ENCODE data around the gene LASP1.

GRCh38 chr17:38917259-38917658, 47.4 kb downstream of the LASP1 start:
- TF ChIP-seq CTCF (IDR thresholded peaks at IDR 0.05): peak; percentile 20; the same call in 1 of the 2 replicates
- TF ChIP-seq SMC3 (IDR thresholded peaks at IDR 0.05; ENCODE audit: low read depth, low read length): no peak
- no peak for TF ChIP-seq POLR2AphosphoS5 (IDR thresholded peaks at IDR 0.05; ENCODE audit: low read depth, low read length)
- TF ChIP-seq, protein P1, sequence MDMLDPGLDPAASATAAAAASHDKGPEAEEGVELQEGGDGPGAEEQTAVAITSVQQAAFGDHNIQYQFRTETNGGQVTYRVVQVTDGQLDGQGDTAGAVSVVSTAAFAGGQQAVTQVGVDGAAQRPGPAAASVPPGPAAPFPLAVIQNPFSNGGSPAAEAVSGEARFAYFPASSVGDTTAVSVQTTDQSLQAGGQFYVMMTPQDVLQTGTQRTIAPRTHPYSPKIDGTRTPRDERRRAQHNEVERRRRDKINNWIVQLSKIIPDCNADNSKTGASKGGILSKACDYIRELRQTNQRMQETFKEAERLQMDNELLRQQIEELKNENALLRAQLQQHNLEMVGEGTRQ (IDR thresholded peaks at IDR 0.05; ENCODE audit: borderline replicate concordance, low read depth, low read length): no peak
- TF ChIP-seq JUND (IDR thresholded peaks at IDR 0.05): no peak
- TF ChIP-seq MXI1 (IDR thresholded peaks at IDR 0.05; ENCODE audit: low read depth, low read length): no peak
- TF ChIP-seq CHD2 (IDR thresholded peaks at IDR 0.05; ENCODE audit: low read length, partially characterized antibody): no peak
- TF ChIP-seq ZBTB33 (IDR thresholded peaks at IDR 0.05; ENCODE audit: borderline replicate concordance, low read depth): no peak
- TF ChIP-seq EZH2phosphoT487 (IDR thresholded peaks at IDR 0.05; ENCODE audit: borderline replicate concordance, low read depth): no peak
- TF ChIP-seq PBX3 (IDR thresholded peaks at IDR 0.05): no peak

Data from SK-N-SH (cell line).